HG02759 (cell line): ENCODE data around the gene OR8K5.
"Not testable (repeated sequence)": the region's sequence is repeated elsewhere in the genome, so short reads cannot be mapped to it uniquely, and the experiment has no call there.

Experiments
- ATAC-seq: cut with Tn5 transposase; IDR thresholded peaks from one replicate; pipeline ENCODE4 v1.9.1; 2021; ENCODE audit warnings: mild to moderate bottlenecking, moderate library complexity; ENCODE audit not compliant: unreplicated experiment

The OR8K5 gene, protein sequence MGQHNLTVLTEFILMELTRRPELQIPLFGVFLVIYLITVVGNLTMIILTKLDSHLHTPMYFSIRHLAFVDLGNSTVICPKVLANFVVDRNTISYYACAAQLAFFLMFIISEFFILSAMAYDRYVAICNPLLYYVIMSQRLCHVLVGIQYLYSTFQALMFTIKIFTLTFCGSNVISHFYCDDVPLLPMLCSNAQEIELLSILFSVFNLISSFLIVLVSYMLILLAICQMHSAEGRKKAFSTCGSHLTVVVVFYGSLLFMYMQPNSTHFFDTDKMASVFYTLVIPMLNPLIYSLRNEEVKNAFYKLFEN

GRCh38 chr11:56160217-56160616 is at the start of gene OR8K5:
Gene OR8K5, minus strand, starts transcription at chr11:56160317. Its CDS starts 0 bp downstream, at chr11:56160317.
- no peak for ATAC-seq

GRCh38 chr11:56207790-56208189 is 47.7 kb upstream of the OR8K5 start:
- ATAC-seq = no peak

DNA sequence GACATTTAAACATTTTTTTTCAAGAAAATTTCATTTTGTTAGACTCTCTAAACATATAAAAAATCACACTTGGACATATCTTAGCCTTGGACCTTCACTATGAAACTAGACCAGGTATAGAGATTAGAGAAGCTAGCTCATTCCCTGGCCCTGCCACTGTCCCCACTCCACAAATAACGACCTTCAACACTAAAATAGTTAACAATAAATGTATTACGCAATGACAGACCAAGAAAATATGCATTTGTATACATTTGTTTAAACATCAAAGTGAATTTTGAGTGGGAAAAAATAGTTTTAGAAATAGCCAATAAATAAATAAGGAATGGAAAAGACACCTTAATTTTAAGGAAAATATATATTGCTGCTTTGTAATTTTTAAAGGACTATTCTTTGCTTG is 37.2 kb upstream of the OR8K5 start:
- no peak for ATAC-seq

GRCh38 chr11:56196705-56197104 is 36.6 kb upstream of the OR8K5 start:
- ATAC-seq = no peak

GRCh38 chr11:56188602-56189001 is 28.5 kb upstream of the OR8K5 start:
- ATAC-seq = no peak

DNA sequence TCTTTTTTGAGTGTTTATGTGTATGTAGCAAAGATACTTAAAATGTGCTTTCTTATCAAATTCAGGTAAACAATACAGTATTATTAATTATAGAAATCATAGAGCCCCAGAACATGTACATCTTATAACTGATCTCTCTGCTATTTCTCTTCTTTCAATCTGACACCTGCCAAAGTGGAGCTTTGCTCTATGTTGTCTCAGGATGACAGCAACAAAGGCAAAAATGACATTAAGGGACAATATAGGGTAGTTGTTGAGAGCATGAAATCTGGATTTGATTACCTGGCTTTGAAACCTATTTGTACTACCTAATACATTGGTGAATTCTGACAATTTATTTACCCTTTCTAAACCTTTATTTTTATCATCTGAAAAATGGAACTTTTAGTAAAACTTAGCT is 23.3 kb upstream of the OR8K5 start:
- ATAC-seq = no peak

DNA sequence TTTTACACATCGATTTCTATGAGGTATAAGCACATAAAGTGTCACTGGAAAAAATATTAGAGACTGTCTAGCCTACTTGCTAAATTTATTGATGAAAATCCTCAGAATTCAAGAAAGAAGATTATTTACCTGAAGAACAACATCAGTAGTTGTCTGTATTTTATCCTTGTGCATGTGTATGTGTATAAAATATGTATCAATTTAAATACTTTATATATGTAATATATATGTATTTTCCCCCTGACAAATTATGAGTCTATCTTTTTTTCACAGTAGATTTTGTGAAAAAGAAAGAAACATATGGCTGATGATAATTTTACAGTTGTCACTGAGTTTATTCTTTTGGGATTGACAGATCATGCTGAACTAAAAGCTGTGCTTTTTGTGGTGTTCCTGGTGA is 16.2 kb upstream of the OR8K5 start, which contains the start of gene OR5J2:
TSS of gene OR5J2 (plus strand) at position 301 of the 400 bp plus-strand sequence. CDS start at position 301, 0 bp downstream.
- ATAC-seq = no peak

DNA sequence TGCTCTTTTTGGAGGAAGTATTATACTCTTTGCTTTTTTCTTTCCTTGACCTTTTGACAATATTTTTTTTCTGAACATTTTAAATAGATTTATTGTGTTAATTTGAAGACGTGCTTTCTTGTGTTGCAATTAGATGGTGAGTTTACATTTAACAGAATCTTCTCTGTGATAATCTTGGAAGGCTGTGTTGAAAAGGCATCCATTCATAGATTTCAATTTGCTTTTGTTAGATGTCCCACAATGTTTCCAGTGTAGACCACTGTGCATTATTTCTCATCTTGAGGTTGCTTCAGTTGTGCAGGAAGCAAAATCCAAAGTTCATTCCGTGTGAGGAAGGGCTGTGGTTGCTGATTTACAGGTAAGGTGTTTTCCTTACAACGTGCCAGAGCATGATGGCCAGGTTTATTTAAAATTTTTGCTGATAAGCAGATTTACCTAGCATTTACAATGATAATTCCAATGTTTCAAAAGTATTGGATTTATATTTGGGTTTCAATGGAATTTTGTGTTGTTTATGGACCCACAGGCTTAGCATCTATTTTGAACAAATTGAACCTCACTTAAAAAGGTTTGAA is 12.2 kb upstream of the OR8K5 start:
- ATAC-seq = no peak

- ATAC-seq = no peak
Observed at GRCh38 chr11:56163804-56164203, 3.7 kb upstream of the OR8K5 start.

- ATAC-seq = no peak
Observed at GRCh38 chr11:56152333-56152732, 7.8 kb downstream of the OR8K5 start.

GRCh38 chr11:56151376-56151775 is 8.7 kb downstream of the OR8K5 start:
- ATAC-seq = no peak

DNA sequence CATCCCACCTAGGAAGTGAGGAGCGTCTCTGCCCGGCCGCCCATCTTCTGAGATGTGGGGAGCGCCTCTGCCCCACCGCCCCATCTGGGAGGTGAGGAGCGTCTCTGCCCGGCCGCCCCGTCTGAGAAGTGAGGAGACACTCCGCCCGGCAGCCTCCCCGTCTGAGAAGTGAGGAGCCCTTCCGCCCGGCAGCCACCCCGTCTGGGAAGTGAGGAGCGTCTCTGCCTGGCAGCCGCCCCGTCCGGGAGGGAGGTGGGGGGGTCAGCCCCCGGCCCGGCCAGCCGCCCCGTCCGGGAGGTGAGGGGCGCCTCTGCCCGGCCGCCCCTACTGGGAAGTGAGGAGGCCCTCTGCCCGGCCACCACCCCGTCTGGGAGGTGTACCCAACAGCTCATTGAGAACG is 16.4 kb downstream of the OR8K5 start:
- ATAC-seq = not testable (repeated sequence)

DNA sequence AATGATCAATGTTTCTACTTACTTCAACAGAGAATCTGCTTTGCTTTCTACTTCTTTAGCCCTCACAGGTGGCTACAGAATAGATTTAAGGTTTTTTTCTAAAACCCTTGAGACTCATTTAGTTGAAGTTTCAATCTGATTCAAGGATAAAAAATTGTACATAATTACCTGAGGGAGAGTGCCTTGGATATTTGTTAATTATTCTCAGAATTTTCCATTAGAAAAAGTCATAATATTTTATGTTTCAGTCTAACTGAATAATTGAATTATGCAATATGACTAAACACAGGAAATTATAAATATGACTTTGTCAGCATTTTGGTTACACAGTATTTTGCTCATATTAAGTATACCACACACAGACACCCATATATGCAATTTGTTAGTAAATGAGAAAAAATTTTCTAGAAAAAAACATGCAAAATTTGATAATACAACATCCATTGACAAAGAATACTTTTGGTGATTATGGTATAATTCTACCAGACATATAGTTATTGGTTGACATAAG is 19.9 kb downstream of the OR8K5 start, which contains the start of gene OR8J3:
TSS of gene OR8J3 (minus strand) at position 51 of the 511 bp plus-strand sequence. CDS start 2,483 bp downstream, outside the sequence.
- no peak for ATAC-seq

GRCh38 chr11:56122073-56122472 is 38.0 kb downstream of the OR8K5 start, which contains the start of gene OR8H3:
Gene OR8H3, plus strand, starts transcription at chr11:56122373. Its CDS starts 0 bp downstream, at chr11:56122373.
- ATAC-seq = no peak
